K562 (cell line): Measurements from ENCODE around the gene WASF2. TPM values are rescaled to one million over a fixed set of nuclear protein-coding genes. Genes with fewer than 3 reads are reported as not detected.
A peak's percentile ranks its signal among the peaks of the same experiment; 100 is the strongest.

Source experiments
- ATF3 ChIP-seq, 2 experiments: fragments of 450-650 bp in 1 of 2; sonication (generic) in 1 of 2; formaldehyde crosslinking in 1 of 2; IDR thresholded peaks in 1 of 2; conservative IDR thresholded peaks in 1 of 2; 2 replicates each; pipeline versions ENCODE4 v1.6.1 to v1.8.1; 2016 to 2023; ENCODE audit warnings: mild to moderate bottlenecking in 2 of 2, moderate library complexity in 2 of 2, inconsistent platforms in 1 of 2, missing genetic modification reagents in 1 of 2
- FOXM1 ChIP-seq, 2 experiments: fragments of 450-650 bp in 1 of 2; sonication (generic) in 1 of 2; formaldehyde crosslinking in 1 of 2; IDR thresholded peaks; 2 replicates each; pipeline versions ENCODE4 v1.6.1 to v1.9.0; 2017 to 2022; ENCODE audit warnings: low read depth in 2 of 2, mild to moderate bottlenecking in 2 of 2, missing genetic modification reagents in 1 of 2, moderate library complexity in 1 of 2
- REST ChIP-seq, 2 experiments: fragments of 450-650 bp; formaldehyde crosslinking in 1 of 2; IDR thresholded peaks; 2 replicates each; pipeline versions ENCODE4 v1.4.0 to v1.6.1; 2014 to 2020; ENCODE audit warnings: mild to moderate bottlenecking in 2 of 2, borderline replicate concordance in 1 of 2, low read depth in 1 of 2
- ZNF589 ChIP-seq: fragments of 200-800 bp; sonication (Bioruptor generic); IDR thresholded peaks from 2 replicates; pipeline ENCODE4 v1.6.1; 2016; ENCODE audit warnings: low read depth, missing genetic modification characterization, missing compliant biosample characterization
- polyA plus RNA-seq, 8 experiments: library from polyadenylated mRNA; depleted of rRNA in 4 of 8; stranded (reverse) in 5 of 8; unstranded in 3 of 8; fragments of >200 nt; fragmentation: Nextera tagmentation in 2 of 8; fragmentation: Illumina TruSeq in 1 of 8; extraction: Ambion mirVana in 2 of 8; extraction: Trizol in 1 of 8; gene quantifications; 2 replicates each; pipeline versions ENCODE4 v1.2.1 to v1.2.3, GENCODE V29; 2011 to 2014; ENCODE audit warnings: inconsistent platforms in 1 of 8, missing spikeins in 1 of 8
- total RNA-seq, 7 experiments: library from RNA; depleted of rRNA in 6 of 7; stranded (reverse); fragments of >200 nt in 6 of 7; fragmentation: Illumina TruSeq in 2 of 7; extraction: Trizol in 2 of 7; gene quantifications; 2 replicates each; pipeline versions ENCODE4 v1.2.1 to v1.2.3, GENCODE V29; 2011 to 2021; ENCODE audit warnings: low replicate concordance in 1 of 7

Gene WASF2
- total and polyA plus RNA-seq, 9 of the 15 experiments (the other 6 are each of a cell fraction or from before 2014, with no cell fraction given), result 8.2 to 163 (median 31.2) TPM

- TF ChIP-seq ZNF589 (CRISPR knock-in tag) (0 out of 2 replicates have a peak, but pooled peaks have one; percentile 61), ATF3 (IDR thresholded peaks at IDR 0.05) (no peak), ATF3 (CRISPR knock-in tag; conservative IDR thresholded peaks at IDR 0.05) (0 out of 2 replicates have a peak, but pooled peaks have one; percentile 20), REST (IDR thresholded peaks at IDR 0.05; ENCODE audit: borderline replicate concordance) (peak; percentile 77), REST (CRISPR knock-in tag; IDR thresholded peaks at IDR 0.05; ENCODE audit: low read depth) (0 out of 2 replicates have a peak, but pooled peaks have one; percentile 31), FOXM1 (IDR thresholded peaks at IDR 0.05; ENCODE audit: low read depth) (no peak), FOXM1 (CRISPR knock-in tag; IDR thresholded peaks at IDR 0.05; ENCODE audit: low read depth) (peak; percentile 38; the same call in 1 of the 2 replicates)
Observed at GRCh38 chr1:27487966-27488884, 1.7 kb downstream of the WASF2 start (continued).
